Gastrocnemius medialis (tissue), 4 donors: ENCODE results near the gene TCF4. TPM values are rescaled to one million over a fixed set of nuclear protein-coding genes. Genes with fewer than 3 reads are reported as not detected.

Source experiments
- ATAC-seq, 2 donors: fragments of 150-250 bp; one replicate each; pipeline ENCODE4 v1.9.1; 2016
- DNase-seq, 2 donors: peaks; one replicate each; pipeline ENCODE4 v3.0.0-alpha.2; 2019
- H3K27ac ChIP-seq, 4 donors: fragments of 200-600 bp; sonication (generic); 1 replicate in 1 of 4; 2 replicates in 3 of 4; pipeline ENCODE4 v1.5.1; 2016 to 2018; ENCODE audit warnings: mild to moderate bottlenecking in 2 of 4, moderate library complexity in 1 of 4
- H3K27me3 ChIP-seq, 3 donors: fragments of 200-600 bp; sonication (generic) in 2 of 3; 1 replicate in 1 of 3; 2 replicates in 2 of 3; pipeline versions ENCODE4 v1.5.1 to v1.6.0; 2016 to 2019; ENCODE audit warnings: mild to moderate bottlenecking in 1 of 3, moderate library complexity in 1 of 3
- H3K36me3 ChIP-seq, 2 donors: fragments of 200-600 bp; sonication (generic) in 1 of 2; one replicate each; pipeline ENCODE4 v1.5.1; 2017 to 2018
- H3K4me1 ChIP-seq, 2 donors: fragments of 200-600 bp; sonication (generic) in 1 of 2; one replicate each; pipeline ENCODE4 v1.5.1; 2016 to 2017; ENCODE audit warnings: mild to moderate bottlenecking in 2 of 2
- H3K4me3 ChIP-seq, 4 donors: fragments of 200-600 bp; sonication (generic) in 3 of 4; 1 replicate in 1 of 4; 2 replicates in 3 of 4; pipeline ENCODE4 v1.5.1; 2016 to 2019; ENCODE audit warnings: mild to moderate bottlenecking in 2 of 4
- H3K9me3 ChIP-seq, 3 donors: fragments of 200-600 bp; sonication (generic) in 2 of 3; 1 replicate in 1 of 3; 2 replicates in 2 of 3; pipeline ENCODE4 v1.5.1; 2016 to 2019
- POLR2A ChIP-seq, 2 donors: fragments of 450-650 bp; IDR thresholded peaks; one replicate each; pipeline ENCODE4 v1.6.1; 2017; ENCODE audit warnings: antibody characterized with exemption in 2 of 2, mild to moderate bottlenecking in 2 of 2, moderate library complexity in 2 of 2
- in situ Hi-C, 4 donors: fragments of 200-750 bp; cut with MboI; loops; one replicate each; pipeline versions ENCODE4 v1.15.0 to v1.8.0; 2017; ENCODE audit warnings: low sequenced_read_pairs in 4 of 4
- intact Hi-C: fragments of 100-400 bp; cut with DNase I; formaldehyde crosslinking; loops from one replicate; pipeline ENCODE4 v1.15.1; 2023; ENCODE audit warnings: low total_unique reads
- total RNA-seq, 4 donors: library from RNA; depleted of rRNA; stranded (reverse); fragments of >200 nt; gene quantifications; one replicate each; pipeline versions ENCODE4 v1.1.0 to v1.2.3, GENCODE V29; 2016
- TF ChIP-seq, protein P1 (sequence below), 5 experiments: fragments of 450-650 bp in 3 of 5; fragments of 200-600 bp in 2 of 5; sonication (generic) in 2 of 5; IDR thresholded peaks in 4 of 5; conservative IDR thresholded peaks in 1 of 5; 1 replicate in 4 of 5; 2 replicates in 1 of 5; pipeline ENCODE4 v1.5.1; 2016 to 2019; ENCODE audit warnings: antibody characterized with exemption in 5 of 5, mild to moderate bottlenecking in 3 of 5, moderate library complexity in 3 of 5

TCF4 gene
- total RNA-seq, 4 donors from 2014 or later, result 40.3 to 60.6 (median 53.6) TPM

DNA sequence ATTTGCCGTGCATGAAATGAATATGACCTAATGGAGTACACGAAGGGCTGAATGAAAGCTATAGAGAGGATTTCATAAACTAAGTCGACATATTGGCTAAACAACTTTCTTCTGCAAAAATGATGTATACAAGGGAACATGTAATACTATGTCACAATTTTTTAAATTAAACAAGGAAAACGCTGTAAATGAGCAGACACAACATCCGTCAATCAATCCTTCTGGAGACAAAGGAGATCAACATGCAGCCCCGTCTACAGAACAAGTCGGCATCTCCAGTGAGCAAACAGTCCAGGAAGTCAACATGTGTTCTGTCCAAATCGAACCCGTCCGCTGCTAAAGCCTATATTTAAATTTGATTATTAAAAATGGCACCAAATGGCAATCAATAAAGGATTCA is 180.8 kb downstream of the TCF4 start:
- TF ChIP-seq, protein P1, sequence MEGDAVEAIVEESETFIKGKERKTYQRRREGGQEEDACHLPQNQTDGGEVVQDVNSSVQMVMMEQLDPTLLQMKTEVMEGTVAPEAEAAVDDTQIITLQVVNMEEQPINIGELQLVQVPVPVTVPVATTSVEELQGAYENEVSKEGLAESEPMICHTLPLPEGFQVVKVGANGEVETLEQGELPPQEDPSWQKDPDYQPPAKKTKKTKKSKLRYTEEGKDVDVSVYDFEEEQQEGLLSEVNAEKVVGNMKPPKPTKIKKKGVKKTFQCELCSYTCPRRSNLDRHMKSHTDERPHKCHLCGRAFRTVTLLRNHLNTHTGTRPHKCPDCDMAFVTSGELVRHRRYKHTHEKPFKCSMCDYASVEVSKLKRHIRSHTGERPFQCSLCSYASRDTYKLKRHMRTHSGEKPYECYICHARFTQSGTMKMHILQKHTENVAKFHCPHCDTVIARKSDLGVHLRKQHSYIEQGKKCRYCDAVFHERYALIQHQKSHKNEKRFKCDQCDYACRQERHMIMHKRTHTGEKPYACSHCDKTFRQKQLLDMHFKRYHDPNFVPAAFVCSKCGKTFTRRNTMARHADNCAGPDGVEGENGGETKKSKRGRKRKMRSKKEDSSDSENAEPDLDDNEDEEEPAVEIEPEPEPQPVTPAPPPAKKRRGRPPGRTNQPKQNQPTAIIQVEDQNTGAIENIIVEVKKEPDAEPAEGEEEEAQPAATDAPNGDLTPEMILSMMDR (IDR thresholded peaks at IDR 0.05 in 4 of 5, conservative IDR thresholded peaks at IDR 0.05 in 1 of 5), result no peak
- TF ChIP-seq POLR2A (IDR thresholded peaks at IDR 0.05), result no peak
- H3K27me3 ChIP-seq, result no peaks in the 10 kb centered on the region
- H3K4me1 ChIP-seq, result peaks cover 40 to 74% of the 10 kb centered on the region in 2 donors
- in situ Hi-C loops (loop anchor here in 3 of 4 donors (5.0 to 25.0 kb wide), 7 partner anchors 82 to 380 kb away; no protein-coding TSS in a partner anchor), intact Hi-C loops (no loop called here)
- peak overlapping the region; percentile 29 to 58 (median 54) for H3K4me3 ChIP-seq
- H3K36me3 ChIP-seq, result no peaks in the 10 kb centered on the region
- peak overlapping the region; percentile 80 to 85 (median 81) for H3K27ac ChIP-seq
- H3K9me3 ChIP-seq, result no peaks in the 10 kb centered on the region
- DNase-seq (no peak), ATAC-seq (no peak)

GRCh38 chr18:55406451-55406991 is 181.5 kb downstream of the TCF4 start:
- peaks cover 44 to 78% of the 10 kb centered on the region in 2 donors for H3K4me1 ChIP-seq
- H3K36me3 ChIP-seq, result no peaks in the 10 kb centered on the region
- no peaks in the 10 kb centered on the region for H3K9me3 ChIP-seq
- ATAC-seq, result no peak
- TF ChIP-seq, protein P1 (IDR thresholded peaks at IDR 0.05 in 4 of 5, conservative IDR thresholded peaks at IDR 0.05 in 1 of 5), result no peak
- in situ Hi-C loops, result loop anchor here in 3 of 4 donors (5.0 to 25.0 kb wide), 7 partner anchors 82 to 381 kb away; no protein-coding TSS in a partner anchor
- no peak for DNase-seq
- H3K27me3 ChIP-seq, result no peaks in the 10 kb centered on the region
- peak overlapping the region; percentile 80 to 85 (median 81) for H3K27ac ChIP-seq
- intact Hi-C loops, result no loop called here
- H3K4me3 ChIP-seq, result peak overlapping the region; percentile 29 to 58 (median 54)

DNA sequence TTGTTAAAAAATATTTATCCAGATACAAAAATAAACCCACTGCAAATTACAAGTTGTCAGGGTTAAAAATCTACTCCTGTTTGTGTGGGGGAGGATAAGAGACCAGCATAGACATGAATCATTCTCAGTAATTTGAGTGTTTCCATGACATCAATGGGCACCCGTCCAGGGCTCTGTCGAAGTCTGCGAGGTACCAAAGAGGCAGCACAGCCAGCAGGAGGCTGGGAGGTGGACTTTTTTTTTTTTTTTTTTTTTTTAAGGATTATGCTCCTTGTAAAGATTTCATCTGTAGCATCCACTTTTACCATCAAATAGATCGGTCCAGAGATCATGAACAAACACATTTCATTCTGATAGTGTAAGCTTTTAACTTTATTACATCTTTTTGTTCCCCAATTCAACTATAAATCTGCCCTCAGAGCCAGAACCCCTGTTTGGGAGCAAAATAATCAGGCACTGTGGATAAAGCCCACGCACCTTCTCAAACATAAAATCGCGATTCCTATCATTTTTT is 182.0 kb downstream of the TCF4 start:
- in situ Hi-C loops, result loop anchor here in 3 of 4 donors (5.0 to 25.0 kb wide), 7 partner anchors 81 to 381 kb away; no protein-coding TSS in a partner anchor
- peak overlapping the region; percentile 80 to 85 (median 81) for H3K27ac ChIP-seq
- H3K36me3 ChIP-seq, result no peaks in the 10 kb centered on the region
- H3K4me3 ChIP-seq, result peak overlapping the region; percentile 50 to 58 (median 54)
- DNase-seq (peak; percentile 81 to 92), ATAC-seq (peak; percentile 88 to 93)
- no peak for TF ChIP-seq POLR2A (IDR thresholded peaks at IDR 0.05)
- TF ChIP-seq, protein P1 (IDR thresholded peaks at IDR 0.05 in 4 of 5, conservative IDR thresholded peaks at IDR 0.05 in 1 of 5), result peak in 2 of 5 experiments; percentile 23 to 30
- no peaks in the 10 kb centered on the region for H3K27me3 ChIP-seq
- peaks cover 47 to 84% of the 10 kb centered on the region in 2 donors for H3K4me1 ChIP-seq
- H3K9me3 ChIP-seq, result no peaks in the 10 kb centered on the region
- intact Hi-C loops, result loop anchor here (2.0 kb wide), 2 partner anchors 15 to 85 kb away; no protein-coding TSS in a partner anchor

GRCh38 chr18:55405475-55405874 is 182.5 kb downstream of the TCF4 start:
- TF ChIP-seq, protein P1 (IDR thresholded peaks at IDR 0.05 in 4 of 5, conservative IDR thresholded peaks at IDR 0.05 in 1 of 5), result no peak
- no peak for TF ChIP-seq POLR2A (IDR thresholded peaks at IDR 0.05)
- Histone ChIP-seq H3K36me3 (no peaks in the 10 kb centered on the region), H3K9me3 (no peaks in the 10 kb centered on the region), H3K27me3 (no peaks in the 10 kb centered on the region), H3K4me1 (peaks cover 51 to 89% of the 10 kb centered on the region in 2 donors), H3K4me3 (peak overlapping the region; percentile 14 to 50 (median 26)), H3K27ac (peak overlapping the region; percentile 80 to 85 (median 81))
- ATAC-seq (peak; percentile 2 to 12), DNase-seq (no peak)
- in situ Hi-C loops (loop anchor here in 3 of 4 donors (5.0 to 25.0 kb wide), 7 partner anchors 81 to 382 kb away; no protein-coding TSS in a partner anchor), intact Hi-C loops (loop anchor here (2.0 kb wide), 2 partner anchors 15 to 85 kb away; no protein-coding TSS in a partner anchor)
